T47D (cell line): Measurements from ENCODE around the gene RAB11FIP3.
A peak's percentile ranks its signal among the peaks of the same experiment; 100 is the strongest.
"Not testable (repeated sequence)": the region's sequence is repeated elsewhere in the genome, so short reads cannot be mapped to it uniquely, and the experiment has no call there.

Experiments used
- DNase-seq, 2 experiments: peaks; one replicate each; pipeline versions ENCODE4 v3.0.0 to v3.0.0-alpha.2; 2011 to 2012; ENCODE audit warnings: low read depth in 1 of 2, low spot score in 1 of 2
- JUND ChIP-seq: IDR thresholded peaks from 2 replicates; pipeline ENCODE4 v1.6.1; 2012; ENCODE audit warnings: low read depth
- in situ Hi-C: cut with HindIII; loops from 2 replicates; pipeline ENCODE4 v1.10.0; 2016; ENCODE audit warnings: low sequenced_read_pairs, low pct_unique_long_range_greater_than_20kb

RAB11FIP3 gene

GRCh38 chr16:442976-443375, 17.5 kb downstream of the RAB11FIP3 start:
- in situ Hi-C loops = no loop called here
- DNase-seq = peak; percentile 74 to 86
- no peak for TF ChIP-seq JUND

- no peak for TF ChIP-seq JUND
- no peak for DNase-seq
- in situ Hi-C loops = no loop called here
These were observed 18.6 kb downstream of the RAB11FIP3 start for GRCh38 chr16:444027-444426.

GRCh38 chr16:445566-445965, 20.1 kb downstream of the RAB11FIP3 start:
- no peak for DNase-seq
- in situ Hi-C loops = no loop called here
- TF ChIP-seq JUND = no peak

- DNase-seq = no peak
- in situ Hi-C loops = no loop called here
- TF ChIP-seq JUND = no peak
These were observed 24.9 kb downstream of the RAB11FIP3 start for GRCh38 chr16:450385-450784.

GRCh38 chr16:450785-451512, 25.5 kb downstream of the RAB11FIP3 start:
- TF ChIP-seq JUND = no peak
- peak in 1 of 2 experiments; percentile 60 for DNase-seq
- in situ Hi-C loops = no loop called here

GRCh38 chr16:454397-454940, 29.0 kb downstream of the RAB11FIP3 start:
- DNase-seq = no peak
- no peak for TF ChIP-seq JUND
- in situ Hi-C loops = no loop called here

- TF ChIP-seq JUND = no peak
- no peak for DNase-seq
- in situ Hi-C loops = no loop called here
These were observed 30.0 kb downstream of the RAB11FIP3 start for GRCh38 chr16:455453-455852.

- TF ChIP-seq JUND = no peak
- DNase-seq = peak in 1 of 2 experiments; percentile 53
- in situ Hi-C loops = no loop called here
These were observed 31.5 kb downstream of the RAB11FIP3 start for GRCh38 chr16:456891-457483.

GRCh38 chr16:457732-458400, 32.4 kb downstream of the RAB11FIP3 start:
- DNase-seq = peak in 1 of 2 experiments; percentile 41
- TF ChIP-seq JUND = no peak
- in situ Hi-C loops = no loop called here

GRCh38 chr16:459761-460160, 34.3 kb downstream of the RAB11FIP3 start:
- in situ Hi-C loops = no loop called here
- no peak for TF ChIP-seq JUND
- DNase-seq = no peak

GRCh38 chr16:460787-461186, 35.3 kb downstream of the RAB11FIP3 start:
- in situ Hi-C loops = no loop called here
- TF ChIP-seq JUND = no peak
- no peak for DNase-seq

GRCh38 chr16:463071-463470, 37.6 kb downstream of the RAB11FIP3 start:
- no peak for TF ChIP-seq JUND
- in situ Hi-C loops = no loop called here
- no peak for DNase-seq

- in situ Hi-C loops = no loop called here
- no peak for TF ChIP-seq JUND
- no peak for DNase-seq
These were observed 41.2 kb downstream of the RAB11FIP3 start for GRCh38 chr16:466651-467050.

GRCh38 chr16:467249-467871, 41.9 kb downstream of the RAB11FIP3 start:
- in situ Hi-C loops, DNase-seq: not testable (repeated sequence)
